ENCODE results near the gene RUNX3.

- TF ChIP-seq CTCF (IDR thresholded peaks at IDR 0.05), result no peak
- no peak for TF ChIP-seq EZH2 (IDR thresholded peaks at IDR 0.05; ENCODE audit: borderline replicate concordance, insufficient read depth, low read depth, low read length, poor library complexity, severe bottlenecking)
These were observed 26.5 kb downstream of the RUNX3 start for GRCh38 chr1:24903560-24903954.
